Keratinocyte (primary cell): ENCODE results near the gene NANOS2. TPM values are rescaled to one million over a fixed set of nuclear protein-coding genes. Genes with fewer than 3 reads are reported as not detected.

ENCODE experiments used
- DNase-seq: peaks from one replicate; pipeline ENCODE4 v3.0.0-alpha.2; 2011; ENCODE audit warnings: low read depth, missing footprints, low spot score
- FAIRE-seq: peaks from 2 replicates; lab custom pipeline; 2011; peaks lifted over from hg19 to GRCh38; lab: Jason Lieb, UNC
- H2AFZ ChIP-seq: 2 replicates; pipeline ENCODE4 v1.6.0; 2012; ENCODE audit warnings: low read length, control low read depth, inconsistent platforms; ENCODE audit not compliant: control insufficient read depth
- H3K27ac ChIP-seq: 2 replicates; pipeline ENCODE4 v1.5.1; 2011; ENCODE audit warnings: low read length; ENCODE audit not compliant: control insufficient read depth, insufficient read depth
- H3K27me3 ChIP-seq: 3 replicates; pipeline ENCODE4 v1.6.0; 2011; ENCODE audit warnings: low read length; ENCODE audit not compliant: control insufficient read depth, insufficient read depth; ENCODE audit errors: extremely low read depth
- H3K36me3 ChIP-seq, 2 experiments: 2 replicates in 1 of 2; 3 replicates in 1 of 2; pipeline ENCODE4 v1.5.1; 2011; ENCODE audit warnings: low read length in 2 of 2, mild to moderate bottlenecking in 1 of 2; ENCODE audit not compliant: control insufficient read depth in 2 of 2, insufficient read depth in 2 of 2; ENCODE audit errors: extremely low read depth in 1 of 2
- H3K4me1 ChIP-seq: 3 replicates; pipeline ENCODE4 v1.5.1; 2011; ENCODE audit warnings: low read length; ENCODE audit not compliant: control insufficient read depth, insufficient read depth; ENCODE audit errors: extremely low read depth
- H3K4me2 ChIP-seq: 3 replicates; pipeline ENCODE4 v1.6.0; 2011; ENCODE audit warnings: low read depth, low read length; ENCODE audit not compliant: control insufficient read depth, insufficient read depth; ENCODE audit errors: extremely low read depth
- H3K4me3 ChIP-seq, 3 experiments: fragments of 200-600 bp in 1 of 3; sonication (generic) in 1 of 3; 2 replicates in 2 of 3; 3 replicates in 1 of 3; pipeline ENCODE4 v1.5.1; 2011 to 2016; ENCODE audit warnings: low read length in 3 of 3, mild to moderate bottlenecking in 3 of 3, control low read depth in 2 of 3, inconsistent platforms in 1 of 3, low read depth in 1 of 3, mixed read lengths in 1 of 3, mixed run types in 1 of 3, moderate library complexity in 1 of 3; ENCODE audit not compliant: control insufficient read depth in 2 of 3, insufficient read depth in 2 of 3; ENCODE audit errors: extremely low read depth in 1 of 3
- H3K79me2 ChIP-seq: 2 replicates; pipeline ENCODE4 v1.6.0; 2012; ENCODE audit warnings: low read length; ENCODE audit not compliant: control insufficient read depth, insufficient read depth
- H3K9ac ChIP-seq: 3 replicates; pipeline ENCODE4 v1.6.0; 2011; ENCODE audit warnings: low read length; ENCODE audit not compliant: control insufficient read depth, insufficient read depth; ENCODE audit errors: extremely low read depth
- H3K9me1 ChIP-seq: 3 replicates; pipeline ENCODE4 v1.6.0; 2011; ENCODE audit warnings: low read length; ENCODE audit not compliant: control insufficient read depth, insufficient read depth; ENCODE audit errors: extremely low read depth
- H3K9me3 ChIP-seq: 2 replicates; pipeline ENCODE4 v1.5.1; 2012; ENCODE audit warnings: low read depth, low read length; ENCODE audit not compliant: control insufficient read depth
- H4K20me1 ChIP-seq: 3 replicates; pipeline ENCODE4 v1.6.0; 2011; ENCODE audit warnings: low read length; ENCODE audit not compliant: control insufficient read depth, insufficient read depth; ENCODE audit errors: extremely low read depth
- CTCF ChIP-seq, 3 experiments: IDR thresholded peaks in 1 of 3; conservative IDR thresholded peaks in 1 of 3; optimal IDR thresholded peaks in 1 of 3; 2 replicates in 2 of 3; 3 replicates in 1 of 3; pipeline versions ENCODE3 to v1.5.1; 2011; ENCODE audit warnings: low read length in 3 of 3, mild to moderate bottlenecking in 3 of 3, moderate library complexity in 2 of 3, control low read depth in 1 of 3, inconsistent platforms in 1 of 3; ENCODE audit not compliant: insufficient read depth in 2 of 3; ENCODE audit errors: extremely low read depth in 1 of 3
- EZH2 ChIP-seq: IDR thresholded peaks from one replicate; pipeline ENCODE4 v1.6.1; 2012; ENCODE audit warnings: inconsistent platforms, mild to moderate bottlenecking, low read length, moderate library complexity
- dilution Hi-C: fragments of 300-500 bp; cut with MboI; formaldehyde crosslinking; loops from one replicate; pipeline ENCODE4 v1.7.0; 2020; ENCODE audit warnings: low sequenced_read_pairs; ENCODE audit not compliant: extremely low pct_ligation_motif_present
- polyA plus RNA-seq, 5 experiments: library from polyadenylated mRNA; depleted of rRNA in 3 of 5; stranded (reverse) in 3 of 5; stranded (forward) in 1 of 5; unstranded in 1 of 5; fragments of >200 nt; gene quantifications; 1 replicate in 1 of 5; 2 replicates in 3 of 5; 3 replicates in 1 of 5; pipeline versions ENCODE4 v1.2.1 to v1.2.3, GENCODE V29; 2011 to 2012; ENCODE audit warnings: missing spikeins in 2 of 5, low read depth in 1 of 5, low replicate concordance in 1 of 5

The NANOS2 gene
- polyA plus RNA-seq, 1 donor (not counting 4 experiments of a cell fraction or from before 2014, with no cell fraction given), result not detected

GRCh38 chr19:45895519-45895972 is 19.0 kb downstream of the NANOS2 start:
- H3K4me3 ChIP-seq, result no peak overlapping the region
- H3K4me1 ChIP-seq, result no peaks in the 10 kb centered on the region
- dilution Hi-C loops, result no loop called here
- H2AFZ ChIP-seq, result no peak overlapping the region
- no peak for DNase-seq
- H4K20me1 ChIP-seq, result no peaks in the 10 kb centered on the region
- no peak overlapping the region for H3K4me2 ChIP-seq
- no peak overlapping the region for H3K9ac ChIP-seq
- peaks cover 2% of the 10 kb centered on the region for H3K79me2 ChIP-seq
- peaks cover 7 to 10% of the 10 kb centered on the region in 2 experiments for H3K36me3 ChIP-seq
- no peak overlapping the region for H3K27ac ChIP-seq
- TF ChIP-seq EZH2 (no peak), CTCF (optimal IDR thresholded peaks at IDR 0.05 in 1 of 3, IDR thresholded peaks at IDR 0.05 in 1 of 3, conservative IDR thresholded peaks at IDR 0.05 in 1 of 3; ENCODE audit: extremely low read depth in 1 of 3, insufficient read depth in 2 of 3, low read length in 3 of 3) (no peak)
- H3K27me3 ChIP-seq, result no peaks in the 10 kb centered on the region
- H3K9me3 ChIP-seq, result no peaks in the 10 kb centered on the region
- FAIRE-seq, result no peak
- H3K9me1 ChIP-seq, result no peaks in the 10 kb centered on the region

- no peak overlapping the region for H2AFZ ChIP-seq
- FAIRE-seq (no peak), DNase-seq (no peak)
- dilution Hi-C loops, result no loop called here
- H3K9me3 ChIP-seq, result no peaks in the 10 kb centered on the region
- no peak overlapping the region for H3K9ac ChIP-seq
- H3K9me1 ChIP-seq, result no peaks in the 10 kb centered on the region
- H3K4me3 ChIP-seq, result no peak overlapping the region
- H3K79me2 ChIP-seq, result no peaks in the 10 kb centered on the region
- H3K27me3 ChIP-seq, result no peaks in the 10 kb centered on the region
- TF ChIP-seq EZH2, result no peak
- TF ChIP-seq CTCF (optimal IDR thresholded peaks at IDR 0.05 in 1 of 3, IDR thresholded peaks at IDR 0.05 in 1 of 3, conservative IDR thresholded peaks at IDR 0.05 in 1 of 3; ENCODE audit: extremely low read depth in 1 of 3, insufficient read depth in 2 of 3, low read length in 3 of 3), result no peak
- no peak overlapping the region for H3K4me2 ChIP-seq
- H3K36me3 ChIP-seq, result peaks cover 0 to 7% of the 10 kb centered on the region in 2 experiments
- H3K27ac ChIP-seq, result no peak overlapping the region
- H3K4me1 ChIP-seq, result peaks cover 3% of the 10 kb centered on the region
- no peaks in the 10 kb centered on the region for H4K20me1 ChIP-seq
Observed at GRCh38 chr19:45890877-45891276, 23.7 kb downstream of the NANOS2 start.
